NCI-H2081 (cell line): ENCODE measurements around the gene KCNJ6.

Experiments used
- DNase-seq, 2 experiments: peaks; one replicate each; lab custom pipeline; 2025; lab: John Stamatoyannopoulos, UW

KCNJ6 gene

GRCh38 chr21:37905291-37905690, 11.0 kb downstream of the KCNJ6 start:
- no peak for DNase-seq

GRCh38 chr21:37904856-37905255, 11.4 kb downstream of the KCNJ6 start:
- no peak for DNase-seq

- no peak for DNase-seq
These were observed 12.9 kb downstream of the KCNJ6 start for GRCh38 chr21:37903396-37903795.

GRCh38 chr21:37899146-37899545, 17.1 kb downstream of the KCNJ6 start:
- no peak for DNase-seq

GRCh38 chr21:37896788-37897187, 19.5 kb downstream of the KCNJ6 start:
- no peak for DNase-seq

- no peak for DNase-seq
These were observed 24.3 kb downstream of the KCNJ6 start for GRCh38 chr21:37891972-37892371.

GRCh38 chr21:37888659-37889058, 27.6 kb downstream of the KCNJ6 start:
- DNase-seq, result no peak

GRCh38 chr21:37886726-37887299, 29.4 kb downstream of the KCNJ6 start:
- DNase-seq, result no peak

- peak in 1 of 2 experiments; percentile 2 for DNase-seq
These were observed 30.1 kb downstream of the KCNJ6 start for GRCh38 chr21:37886120-37886519.

GRCh38 chr21:37878946-37879660, 37.2 kb downstream of the KCNJ6 start:
- no peak for DNase-seq

- DNase-seq, result no peak
These were observed 38.2 kb downstream of the KCNJ6 start for GRCh38 chr21:37877888-37878684.

- DNase-seq, result no peak
These were observed 39.1 kb downstream of the KCNJ6 start for GRCh38 chr21:37877171-37877570.

- no peak for DNase-seq
These were observed 39.7 kb downstream of the KCNJ6 start for GRCh38 chr21:37876561-37876960.

GRCh38 chr21:37874904-37875780, 41.1 kb downstream of the KCNJ6 start:
- no peak for DNase-seq

GRCh38 chr21:37874481-37874880, 41.8 kb downstream of the KCNJ6 start:
- DNase-seq, result no peak

GRCh38 chr21:37873655-37874054, 42.6 kb downstream of the KCNJ6 start:
- no peak for DNase-seq

- DNase-seq, result no peak
These were observed 45.0 kb downstream of the KCNJ6 start for GRCh38 chr21:37871121-37871862.

GRCh38 chr21:37870221-37870620, 46.0 kb downstream of the KCNJ6 start:
- peak in 1 of 2 experiments; percentile 2 for DNase-seq

GRCh38 chr21:37869661-37870060, 46.6 kb downstream of the KCNJ6 start:
- no peak for DNase-seq

GRCh38 chr21:37868446-37869295, 47.6 kb downstream of the KCNJ6 start:
- DNase-seq, result no peak
